SK-N-SH treated with all-trans-retinoic acid at 6 μM for 48 hours (cell line): Measurements from ENCODE around the gene GNG14.

Source experiments
- ATAC-seq: fragments of 200-7000 bp; cut with Tn5 transposase; 3 replicates; pipeline ENCODE4 v1.9.1; 2020; ENCODE audit warnings: mild to moderate bottlenecking, moderate library complexity
- ARNTL ChIP-seq: fragments of 450-650 bp; formaldehyde crosslinking; IDR thresholded peaks from 2 replicates; pipeline ENCODE4 v1.5.0; 2020; ENCODE audit warnings: low read depth, mild to moderate bottlenecking, moderate library complexity, borderline replicate concordance
- BACH2 ChIP-seq: fragments of 250-450 bp; sonication (Bioruptor Pico); IDR thresholded peaks from 2 replicates; pipeline ENCODE4 v1.9.0; 2021; ENCODE audit warnings: mild to moderate bottlenecking, borderline replicate concordance
- CSDC2 ChIP-seq: fragments of 250-450 bp; sonication (Bioruptor Pico); IDR thresholded peaks from 2 replicates; pipeline ENCODE4 v1.5.0; 2020; ENCODE audit warnings: mild to moderate bottlenecking, moderate library complexity
- ESRRG ChIP-seq: fragments of 250-450 bp; sonication (Bioruptor Pico); IDR thresholded peaks from 2 replicates; pipeline ENCODE4 v1.6.1; 2021; ENCODE audit warnings: mild to moderate bottlenecking
- GLIS3 ChIP-seq: fragments of 250-450 bp; sonication (Bioruptor Pico); IDR thresholded peaks from 2 replicates; pipeline ENCODE4 v1.5.0; 2020; ENCODE audit warnings: mild to moderate bottlenecking, moderate library complexity
- PPARA ChIP-seq: fragments of 250-450 bp; sonication (Bioruptor Pico); IDR thresholded peaks from 2 replicates; pipeline ENCODE4 v1.5.0; 2020; ENCODE audit warnings: mild to moderate bottlenecking, borderline replicate concordance
- RARB ChIP-seq: fragments of 250-450 bp; sonication (Bioruptor Pico); IDR thresholded peaks from 2 replicates; pipeline ENCODE4 v1.8.0; 2021; ENCODE audit warnings: mild to moderate bottlenecking, moderate library complexity
- SNAI2 ChIP-seq: fragments of 250-450 bp; sonication (Bioruptor Pico); IDR thresholded peaks from 2 replicates; pipeline ENCODE4 v1.5.0; 2020; ENCODE audit warnings: mild to moderate bottlenecking, moderate library complexity
- TOX ChIP-seq: fragments of 250-450 bp; sonication (Bioruptor Pico); IDR thresholded peaks from 2 replicates; pipeline ENCODE4 v1.8.0; 2021; ENCODE audit warnings: mild to moderate bottlenecking, moderate library complexity, borderline replicate concordance
- ZC3H10 ChIP-seq: fragments of 250-450 bp; sonication (Bioruptor Pico); IDR thresholded peaks from 2 replicates; pipeline ENCODE4 v1.5.1; 2021; ENCODE audit warnings: mild to moderate bottlenecking, moderate library complexity
- ZFP3 ChIP-seq: fragments of 250-450 bp; sonication (Bioruptor Pico); IDR thresholded peaks from 2 replicates; pipeline ENCODE4 v1.5.0; 2020; ENCODE audit warnings: mild to moderate bottlenecking, moderate library complexity
- ZNF565 ChIP-seq: fragments of 450-650 bp; formaldehyde crosslinking; conservative IDR thresholded peaks from 2 replicates; pipeline ENCODE4 v1.5.0; 2020; ENCODE audit warnings: low read depth, mild to moderate bottlenecking, moderate library complexity
- ZNF70 ChIP-seq: fragments of 450-650 bp; formaldehyde crosslinking; IDR thresholded peaks from 2 replicates; pipeline ENCODE4 v1.5.0; 2020; ENCODE audit warnings: mild to moderate bottlenecking, moderate library complexity
- ZNF8 ChIP-seq: fragments of 450-650 bp; formaldehyde crosslinking; IDR thresholded peaks from 2 replicates; pipeline ENCODE4 v1.5.0; 2020; ENCODE audit warnings: mild to moderate bottlenecking, moderate library complexity
- TF ChIP-seq, protein P1 (sequence below): fragments of 250-450 bp; sonication (Bioruptor Pico); IDR thresholded peaks from 2 replicates; pipeline ENCODE4 v1.8.0; 2021; ENCODE audit warnings: low read depth, mild to moderate bottlenecking, moderate library complexity, borderline replicate concordance
- TF ChIP-seq, protein P2 (sequence below): fragments of 250-450 bp; sonication (Bioruptor Pico); IDR thresholded peaks from 2 replicates; pipeline ENCODE4 v1.5.1; 2021; ENCODE audit warnings: mild to moderate bottlenecking, moderate library complexity
- TF ChIP-seq, protein P3 (sequence below): fragments of 250-450 bp; sonication (Bioruptor Pico); IDR thresholded peaks from 2 replicates; pipeline ENCODE4 v1.5.0; 2020; ENCODE audit warnings: mild to moderate bottlenecking, moderate library complexity
- TF ChIP-seq, protein P4 (sequence below): fragments of 250-450 bp; sonication (Bioruptor Pico); IDR thresholded peaks from 2 replicates; pipeline ENCODE4 v1.5.1; 2020; ENCODE audit warnings: low read depth, mild to moderate bottlenecking, moderate library complexity
- TF ChIP-seq, protein P5 (sequence below): fragments of 250-450 bp; sonication (Bioruptor Pico); IDR thresholded peaks from 2 replicates; pipeline ENCODE4 v1.8.0; 2020; ENCODE audit warnings: mild to moderate bottlenecking, moderate library complexity, borderline replicate concordance

The GNG14 gene

DNA sequence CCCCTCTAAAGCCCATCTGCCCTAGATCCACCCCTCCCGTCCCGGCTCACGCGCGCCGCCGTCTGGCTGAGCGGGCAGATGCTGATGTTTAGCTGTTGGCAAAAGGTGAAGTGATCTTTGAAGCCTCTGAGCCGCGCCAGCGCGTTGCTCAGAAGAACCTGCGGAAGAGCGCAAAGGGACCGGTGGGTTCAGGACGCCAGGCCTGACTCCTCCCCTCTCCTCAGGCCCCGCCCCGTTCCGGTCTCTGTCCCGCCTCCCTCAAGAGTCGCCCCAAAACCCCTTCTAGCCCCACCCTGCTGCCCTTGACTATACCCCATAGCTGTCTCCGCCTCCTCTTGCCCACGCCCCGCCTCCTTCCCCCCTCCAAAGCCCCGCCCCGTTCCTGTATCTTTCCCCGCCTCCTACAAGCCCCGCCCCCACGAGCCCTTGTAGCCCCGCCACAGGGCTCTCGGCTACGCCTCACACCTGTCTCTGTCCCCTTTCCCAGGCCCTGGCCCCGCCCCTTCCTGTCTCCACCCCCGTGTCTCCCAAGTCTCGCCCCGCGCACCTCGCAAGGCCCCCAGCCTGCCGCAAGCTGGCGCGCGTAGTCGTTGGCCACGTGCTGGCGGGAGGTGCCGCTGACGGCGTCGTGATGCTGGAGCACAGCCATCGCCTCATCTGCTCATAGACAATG, 30.8 kb upstream of the GNG14 start:
- TF ChIP-seq, protein P1, sequence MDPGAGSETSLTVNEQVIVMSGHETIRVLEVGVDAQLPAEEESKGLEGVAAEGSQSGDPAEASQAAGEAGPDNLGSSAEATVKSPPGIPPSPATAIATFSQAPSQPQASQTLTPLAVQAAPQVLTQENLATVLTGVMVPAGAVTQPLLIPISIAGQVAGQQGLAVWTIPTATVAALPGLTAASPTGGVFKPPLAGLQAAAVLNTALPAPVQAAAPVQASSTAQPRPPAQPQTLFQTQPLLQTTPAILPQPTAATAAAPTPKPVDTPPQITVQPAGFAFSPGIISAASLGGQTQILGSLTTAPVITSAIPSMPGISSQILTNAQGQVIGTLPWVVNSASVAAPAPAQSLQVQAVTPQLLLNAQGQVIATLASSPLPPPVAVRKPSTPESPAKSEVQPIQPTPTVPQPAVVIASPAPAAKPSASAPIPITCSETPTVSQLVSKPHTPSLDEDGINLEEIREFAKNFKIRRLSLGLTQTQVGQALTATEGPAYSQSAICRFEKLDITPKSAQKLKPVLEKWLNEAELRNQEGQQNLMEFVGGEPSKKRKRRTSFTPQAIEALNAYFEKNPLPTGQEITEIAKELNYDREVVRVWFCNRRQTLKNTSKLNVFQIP (CRISPR knock-in tag), result no peak
- TF ChIP-seq ZFP3 (no peak), ZNF8 (CRISPR knock-in tag) (no peak), RARB (CRISPR knock-in tag) (no peak), ZNF565 (CRISPR knock-in tag) (no peak), CSDC2 (CRISPR knock-in tag) (no peak), SNAI2 (CRISPR knock-in tag) (no peak), ZC3H10 (CRISPR knock-in tag) (no peak), ZNF70 (CRISPR knock-in tag) (no peak), ARNTL (no peak)
- TF ChIP-seq, protein P2, sequence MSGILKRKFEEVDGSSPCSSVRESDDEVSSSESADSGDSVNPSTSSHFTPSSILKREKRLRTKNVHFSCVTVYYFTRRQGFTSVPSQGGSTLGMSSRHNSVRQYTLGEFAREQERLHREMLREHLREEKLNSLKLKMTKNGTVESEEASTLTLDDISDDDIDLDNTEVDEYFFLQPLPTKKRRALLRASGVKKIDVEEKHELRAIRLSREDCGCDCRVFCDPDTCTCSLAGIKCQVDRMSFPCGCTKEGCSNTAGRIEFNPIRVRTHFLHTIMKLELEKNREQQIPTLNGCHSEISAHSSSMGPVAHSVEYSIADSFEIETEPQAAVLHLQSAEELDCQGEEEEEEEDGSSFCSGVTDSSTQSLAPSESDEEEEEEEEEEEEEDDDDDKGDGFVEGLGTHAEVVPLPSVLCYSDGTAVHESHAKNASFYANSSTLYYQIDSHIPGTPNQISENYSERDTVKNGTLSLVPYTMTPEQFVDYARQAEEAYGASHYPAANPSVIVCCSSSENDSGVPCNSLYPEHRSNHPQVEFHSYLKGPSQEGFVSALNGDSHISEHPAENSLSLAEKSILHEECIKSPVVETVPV (CRISPR knock-in tag), result no peak
- TF ChIP-seq, protein P3, sequence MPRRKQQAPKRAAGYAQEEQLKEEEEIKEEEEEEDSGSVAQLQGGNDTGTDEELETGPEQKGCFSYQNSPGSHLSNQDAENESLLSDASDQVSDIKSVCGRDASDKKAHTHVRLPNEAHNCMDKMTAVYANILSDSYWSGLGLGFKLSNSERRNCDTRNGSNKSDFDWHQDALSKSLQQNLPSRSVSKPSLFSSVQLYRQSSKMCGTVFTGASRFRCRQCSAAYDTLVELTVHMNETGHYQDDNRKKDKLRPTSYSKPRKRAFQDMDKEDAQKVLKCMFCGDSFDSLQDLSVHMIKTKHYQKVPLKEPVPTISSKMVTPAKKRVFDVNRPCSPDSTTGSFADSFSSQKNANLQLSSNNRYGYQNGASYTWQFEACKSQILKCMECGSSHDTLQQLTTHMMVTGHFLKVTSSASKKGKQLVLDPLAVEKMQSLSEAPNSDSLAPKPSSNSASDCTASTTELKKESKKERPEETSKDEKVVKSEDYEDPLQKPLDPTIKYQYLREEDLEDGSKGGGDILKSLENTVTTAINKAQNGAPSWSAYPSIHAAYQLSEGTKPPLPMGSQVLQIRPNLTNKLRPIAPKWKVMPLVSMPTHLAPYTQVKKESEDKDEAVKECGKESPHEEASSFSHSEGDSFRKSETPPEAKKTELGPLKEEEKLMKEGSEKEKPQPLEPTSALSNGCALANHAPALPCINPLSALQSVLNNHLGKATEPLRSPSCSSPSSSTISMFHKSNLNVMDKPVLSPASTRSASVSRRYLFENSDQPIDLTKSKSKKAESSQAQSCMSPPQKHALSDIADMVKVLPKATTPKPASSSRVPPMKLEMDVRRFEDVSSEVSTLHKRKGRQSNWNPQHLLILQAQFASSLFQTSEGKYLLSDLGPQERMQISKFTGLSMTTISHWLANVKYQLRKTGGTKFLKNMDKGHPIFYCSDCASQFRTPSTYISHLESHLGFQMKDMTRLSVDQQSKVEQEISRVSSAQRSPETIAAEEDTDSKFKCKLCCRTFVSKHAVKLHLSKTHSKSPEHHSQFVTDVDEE, result no peak
- TF ChIP-seq, protein P4, sequence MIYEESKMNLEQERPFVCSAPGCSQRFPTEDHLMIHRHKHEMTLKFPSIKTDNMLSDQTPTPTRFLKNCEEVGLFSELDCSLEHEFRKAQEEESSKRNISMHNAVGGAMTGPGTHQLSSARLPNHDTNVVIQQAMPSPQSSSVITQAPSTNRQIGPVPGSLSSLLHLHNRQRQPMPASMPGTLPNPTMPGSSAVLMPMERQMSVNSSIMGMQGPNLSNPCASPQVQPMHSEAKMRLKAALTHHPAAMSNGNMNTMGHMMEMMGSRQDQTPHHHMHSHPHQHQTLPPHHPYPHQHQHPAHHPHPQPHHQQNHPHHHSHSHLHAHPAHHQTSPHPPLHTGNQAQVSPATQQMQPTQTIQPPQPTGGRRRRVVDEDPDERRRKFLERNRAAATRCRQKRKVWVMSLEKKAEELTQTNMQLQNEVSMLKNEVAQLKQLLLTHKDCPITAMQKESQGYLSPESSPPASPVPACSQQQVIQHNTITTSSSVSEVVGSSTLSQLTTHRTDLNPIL (CRISPR knock-in tag), result no peak
- no peak for ATAC-seq

DNA sequence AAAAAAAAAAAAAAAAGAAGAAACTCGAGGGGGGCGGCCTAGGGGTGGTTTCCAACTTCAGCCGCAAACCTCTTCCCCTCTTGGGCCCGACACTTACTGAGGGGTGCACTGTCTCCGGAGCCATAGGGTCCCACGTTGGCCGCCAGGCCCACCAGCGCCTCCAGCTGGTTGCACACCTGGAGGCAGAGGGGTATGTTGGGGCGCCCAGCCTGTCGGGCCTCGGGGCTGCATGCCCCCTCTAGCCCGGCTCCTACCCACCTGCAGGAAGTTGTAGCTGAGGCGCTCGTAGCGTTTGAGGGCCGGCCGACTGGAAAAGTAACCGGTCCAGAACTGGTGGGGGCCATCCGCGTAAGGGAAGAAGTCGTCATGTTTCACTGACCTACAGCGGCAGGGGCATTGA, 29.8 kb upstream of the GNG14 start:
- no peak for ATAC-seq

DNA sequence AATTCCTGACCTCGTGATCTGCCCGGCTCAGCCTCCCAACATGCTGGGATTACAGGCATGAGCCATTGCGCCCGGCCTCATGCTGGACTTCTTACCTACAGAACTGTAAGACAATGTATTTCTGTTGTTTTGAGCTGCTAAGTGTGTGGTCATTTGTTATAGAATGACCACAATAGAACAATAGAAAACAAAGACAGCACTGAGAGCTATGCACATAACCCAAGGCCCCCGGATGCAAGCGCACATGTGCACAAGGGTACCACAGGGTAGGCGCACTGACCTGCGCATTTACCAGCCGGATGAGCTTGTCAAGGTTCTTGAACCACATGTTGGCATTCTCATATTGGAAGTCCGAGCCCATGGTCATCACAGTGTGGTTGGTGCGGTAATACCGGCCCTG, 26.8 kb upstream of the GNG14 start:
- ATAC-seq, result no peak
- TF ChIP-seq GLIS3 (CRISPR knock-in tag) (no peak), ARNTL (no peak), ZFP3 (no peak), ZNF565 (CRISPR knock-in tag) (no peak), PPARA (no peak)

More for the DNA sequence above, 29.8 kb upstream of the GNG14 start:
- TF ChIP-seq BACH2 (CRISPR knock-in tag) (no peak), RARB (CRISPR knock-in tag) (no peak)
- TF ChIP-seq, protein P3, result no peak

DNA sequence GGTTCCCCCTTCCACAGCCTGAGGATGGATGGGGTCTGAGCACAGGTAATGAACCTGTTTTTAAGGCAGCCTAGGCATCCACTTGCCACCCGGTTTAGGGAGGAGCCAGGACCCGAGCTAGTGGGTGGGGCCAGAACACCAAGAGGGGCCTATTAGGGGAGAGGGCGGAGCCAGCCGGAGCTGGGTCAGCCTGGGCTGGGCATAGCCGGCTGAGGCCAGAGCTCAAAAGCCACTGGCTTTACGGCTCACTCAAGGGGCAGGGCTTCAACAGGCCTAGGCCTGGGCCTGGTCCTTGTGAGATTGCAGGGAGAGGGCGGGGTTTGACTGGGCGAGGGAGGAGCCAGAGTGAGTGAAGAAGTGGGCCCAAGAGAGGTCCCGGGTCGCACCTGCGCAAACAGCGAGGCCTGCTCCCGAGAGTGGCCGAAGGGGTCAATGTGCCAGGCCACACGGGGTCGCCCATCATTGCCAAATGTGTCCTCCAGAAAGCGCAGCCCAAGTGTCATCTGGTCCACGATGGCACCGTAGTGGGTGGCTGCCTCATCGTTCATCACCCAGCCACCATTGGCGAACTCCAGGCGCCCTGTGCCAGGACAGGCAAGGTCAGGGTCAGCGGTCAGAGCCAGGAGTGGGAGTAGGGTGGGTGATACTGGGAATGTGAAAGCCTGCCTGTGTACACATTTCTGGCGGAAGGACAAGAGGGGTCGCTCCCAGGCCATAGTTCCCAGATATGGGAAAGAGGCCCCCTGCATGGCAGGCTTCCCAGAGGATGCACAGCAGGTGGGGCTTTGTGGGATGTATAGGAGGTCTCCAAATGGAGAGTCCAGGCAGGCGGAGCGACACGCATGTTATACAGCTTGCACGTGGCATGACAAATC, 23.2 kb upstream of the GNG14 start:
- no peak for ATAC-seq
- TF ChIP-seq ARNTL (no peak), ZFP3 (peak; percentile 95), ZNF565 (CRISPR knock-in tag) (no peak), TOX (CRISPR knock-in tag) (no peak), ESRRG (CRISPR knock-in tag) (no peak)
- TF ChIP-seq, protein P5, sequence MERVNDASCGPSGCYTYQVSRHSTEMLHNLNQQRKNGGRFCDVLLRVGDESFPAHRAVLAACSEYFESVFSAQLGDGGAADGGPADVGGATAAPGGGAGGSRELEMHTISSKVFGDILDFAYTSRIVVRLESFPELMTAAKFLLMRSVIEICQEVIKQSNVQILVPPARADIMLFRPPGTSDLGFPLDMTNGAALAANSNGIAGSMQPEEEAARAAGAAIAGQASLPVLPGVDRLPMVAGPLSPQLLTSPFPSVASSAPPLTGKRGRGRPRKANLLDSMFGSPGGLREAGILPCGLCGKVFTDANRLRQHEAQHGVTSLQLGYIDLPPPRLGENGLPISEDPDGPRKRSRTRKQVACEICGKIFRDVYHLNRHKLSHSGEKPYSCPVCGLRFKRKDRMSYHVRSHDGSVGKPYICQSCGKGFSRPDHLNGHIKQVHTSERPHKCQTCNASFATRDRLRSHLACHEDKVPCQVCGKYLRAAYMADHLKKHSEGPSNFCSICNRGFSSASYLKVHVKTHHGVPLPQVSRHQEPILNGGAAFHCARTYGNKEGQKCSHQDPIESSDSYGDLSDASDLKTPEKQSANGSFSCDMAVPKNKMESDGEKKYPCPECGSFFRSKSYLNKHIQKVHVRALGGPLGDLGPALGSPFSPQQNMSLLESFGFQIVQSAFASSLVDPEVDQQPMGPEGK (CRISPR knock-in tag), result no peak
